22Rv1 (cell line): ENCODE measurements around the gene NPDC1.
A peak's percentile ranks its signal among the peaks of the same experiment; 100 is the strongest.

Source experiments
- H3K27ac ChIP-seq: fragments of 450-650 bp; 2 replicates; pipeline ENCODE4 v1.5.1; 2017
- CTCF ChIP-seq: fragments of 450-650 bp; IDR thresholded peaks from 2 replicates; pipeline ENCODE4 v1.5.1; 2017; ENCODE audit warnings: mild to moderate bottlenecking
- ZFX ChIP-seq: fragments of 450-650 bp; IDR thresholded peaks from 2 replicates; pipeline ENCODE4 v1.6.1; 2017; ENCODE audit warnings: antibody characterized with exemption, borderline replicate concordance

The NPDC1 gene

DNA sequence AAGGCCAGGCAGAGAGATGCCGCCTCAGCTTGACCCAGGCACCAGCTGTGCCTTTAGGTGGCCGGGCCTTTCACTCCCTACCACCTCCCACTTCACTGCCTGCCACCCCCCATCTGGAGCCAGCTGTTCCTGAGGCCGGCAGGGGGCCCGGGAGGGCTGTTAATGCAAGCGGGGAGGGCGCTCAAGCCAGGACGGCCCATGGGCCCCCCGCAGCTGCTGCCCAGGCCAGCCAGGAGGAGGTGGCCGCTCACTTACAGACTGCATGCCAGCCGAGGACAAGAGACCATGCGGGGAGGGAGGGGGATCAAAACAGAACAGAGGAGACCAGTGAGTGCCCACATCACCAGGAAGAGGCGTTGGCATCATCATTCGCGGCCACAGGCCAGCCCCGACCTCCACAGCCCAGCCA, 22.4 kb downstream of the NPDC1 start:
- TF ChIP-seq CTCF, result no peak
- no peak for TF ChIP-seq ZFX
- peak overlapping the region; percentile 91 for H3K27ac ChIP-seq

- TF ChIP-seq ZFX, result no peak
- TF ChIP-seq CTCF, result no peak
- H3K27ac ChIP-seq, result peak overlapping the region; percentile 91
These were observed 22.8 kb downstream of the NPDC1 start for GRCh38 chr9:137023157-137023556.

DNA sequence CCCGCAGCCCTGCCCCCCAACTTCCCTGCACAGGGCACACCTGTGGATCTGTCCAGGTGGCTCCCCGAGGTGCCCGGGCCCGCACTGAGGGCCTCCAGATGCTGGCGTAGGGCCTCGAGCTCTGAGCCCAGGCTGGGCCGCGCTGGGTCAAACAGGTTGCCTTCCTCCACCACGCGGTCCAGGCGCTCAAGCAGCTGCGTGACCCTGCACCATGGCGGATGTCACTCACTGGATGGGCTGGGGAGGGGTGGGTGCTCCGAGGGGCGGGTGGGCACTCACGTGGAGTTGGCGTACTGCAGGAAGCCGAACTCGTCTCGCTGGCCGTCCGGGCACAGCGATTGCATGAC, 23.3 kb downstream of the NPDC1 start:
- peak overlapping the region; percentile 91 for H3K27ac ChIP-seq
- TF ChIP-seq CTCF (no peak), ZFX (no peak)

GRCh38 chr9:137021979-137022661, 23.9 kb downstream of the NPDC1 start:
- peak overlapping the region; percentile 91 for H3K27ac ChIP-seq
- TF ChIP-seq ZFX (no peak), CTCF (no peak)

DNA sequence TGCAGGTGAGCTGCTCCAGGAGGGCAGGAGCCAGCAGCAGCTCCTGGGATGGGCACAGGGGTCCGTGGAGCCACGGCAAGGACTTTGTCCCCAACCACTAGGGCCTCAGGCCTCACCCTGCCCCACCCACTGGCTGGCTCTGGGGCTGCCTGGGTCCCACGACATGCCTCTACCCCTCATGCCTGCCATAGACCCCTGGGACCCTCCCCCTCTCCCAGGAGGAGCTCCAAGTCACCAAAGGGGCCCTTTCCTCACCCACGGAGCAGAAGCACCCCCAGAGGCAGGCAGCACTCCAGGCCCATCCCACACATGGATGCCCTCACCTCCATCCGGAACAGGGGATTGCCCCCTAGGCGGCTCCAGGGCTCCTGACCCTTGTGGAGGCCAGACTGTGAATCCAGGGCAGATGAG, 24.4 kb downstream of the NPDC1 start:
- peak overlapping the region; percentile 30; the same call in 1 of the 2 replicates for H3K27ac ChIP-seq
- TF ChIP-seq ZFX (no peak), CTCF (no peak)

- TF ChIP-seq ZFX, result no peak
- H3K27ac ChIP-seq, result peak overlapping the region; percentile 30; the same call in 1 of the 2 replicates
These were observed 25.0 kb downstream of the NPDC1 start for GRCh38 chr9:137020771-137021567.

- no peak overlapping the region for H3K27ac ChIP-seq
- no peak for TF ChIP-seq ZFX
- no peak for TF ChIP-seq CTCF
These were observed 25.9 kb downstream of the NPDC1 start for GRCh38 chr9:137019891-137020683.
